Skeletal muscle satellite cell (primary cell): ENCODE measurements around the gene PRDM10.

Source experiments
- H3K27me3 ChIP-seq: 2 replicates; pipeline ENCODE4 v1.7.0; 2013; ENCODE audit warnings: low read length; ENCODE audit not compliant: control insufficient read depth, insufficient read depth
- H3K36me3 ChIP-seq: 2 replicates; pipeline ENCODE4 v1.7.0; 2013; ENCODE audit warnings: mild to moderate bottlenecking, control low read depth, low read length; ENCODE audit not compliant: insufficient read depth
- H3K4me1 ChIP-seq: 2 replicates; pipeline ENCODE4 v1.7.0; 2013; ENCODE audit warnings: low read length; ENCODE audit not compliant: control insufficient read depth, insufficient read depth
- H3K4me2 ChIP-seq: 2 replicates; pipeline ENCODE4 v1.7.0; 2013; ENCODE audit warnings: mild to moderate bottlenecking, low read length
- H3K4me3 ChIP-seq: 2 replicates; pipeline ENCODE4 v1.7.0; 2013; ENCODE audit warnings: low read length
- H3K9ac ChIP-seq: 2 replicates; pipeline ENCODE4 v1.7.0; 2013; ENCODE audit warnings: mild to moderate bottlenecking, low read depth, low read length, moderate library complexity
- H3K9me3 ChIP-seq: replicated peaks from 2 replicates; pipeline ENCODE4 v1.7.0; 2013; ENCODE audit warnings: mild to moderate bottlenecking, control low read depth, low read length

The PRDM10 gene

GRCh38 chr11:129922674-129923073 is 80.0 kb downstream of the PRDM10 start:
- H3K9ac ChIP-seq, result no peak overlapping the region

GRCh38 chr11:129918361-129918760 is 84.3 kb downstream of the PRDM10 start:
- Histone ChIP-seq H3K27me3 (no peaks in the 10 kb centered on the region), H3K36me3 (peaks cover 26% of the 10 kb centered on the region), H3K9me3 (no peaks in the 10 kb centered on the region), H3K9ac (no peak overlapping the region), H3K4me3 (no peak overlapping the region), H3K4me1 (no peaks in the 10 kb centered on the region), H3K4me2 (no peak overlapping the region)

More at GRCh38 chr11:129922674-129923073, 80.0 kb downstream of the PRDM10 start:
- Histone ChIP-seq H3K4me1 (no peaks in the 10 kb centered on the region), H3K4me2 (no peak overlapping the region), H3K9me3 (no peaks in the 10 kb centered on the region), H3K36me3 (peaks cover 13% of the 10 kb centered on the region), H3K4me3 (no peak overlapping the region), H3K27me3 (no peaks in the 10 kb centered on the region)

- no peak overlapping the region for H3K4me3 ChIP-seq
- no peaks in the 10 kb centered on the region for H3K27me3 ChIP-seq
- peaks cover 20% of the 10 kb centered on the region for H3K36me3 ChIP-seq
- H3K9me3 ChIP-seq, result no peaks in the 10 kb centered on the region
- H3K9ac ChIP-seq, result no peak overlapping the region
- no peaks in the 10 kb centered on the region for H3K4me1 ChIP-seq
- H3K4me2 ChIP-seq, result no peak overlapping the region
Observed at GRCh38 chr11:129917231-129917630, 85.4 kb downstream of the PRDM10 start.

GRCh38 chr11:129911298-129911697 is 91.3 kb downstream of the PRDM10 start:
- Histone ChIP-seq H3K9ac (no peak overlapping the region), H3K4me3 (no peak overlapping the region), H3K4me2 (no peak overlapping the region), H3K27me3 (no peaks in the 10 kb centered on the region), H3K9me3 (no peaks in the 10 kb centered on the region), H3K4me1 (peaks cover 6% of the 10 kb centered on the region), H3K36me3 (peaks cover 29% of the 10 kb centered on the region)

- no peak overlapping the region for H3K4me2 ChIP-seq
- H3K4me3 ChIP-seq, result no peak overlapping the region
- no peaks in the 10 kb centered on the region for H3K27me3 ChIP-seq
- peaks cover 32% of the 10 kb centered on the region for H3K36me3 ChIP-seq
- no peaks in the 10 kb centered on the region for H3K9me3 ChIP-seq
- H3K9ac ChIP-seq, result no peak overlapping the region
- H3K4me1 ChIP-seq, result peaks cover 6% of the 10 kb centered on the region
Observed at GRCh38 chr11:129910360-129910759, 92.3 kb downstream of the PRDM10 start.

- Histone ChIP-seq H3K4me1 (no peaks in the 10 kb centered on the region), H3K27me3 (no peaks in the 10 kb centered on the region), H3K4me3 (no peak overlapping the region), H3K36me3 (peaks cover 33% of the 10 kb centered on the region), H3K9me3 (no peaks in the 10 kb centered on the region), H3K9ac (no peak overlapping the region), H3K4me2 (no peak overlapping the region)
Observed at GRCh38 chr11:129905402-129905801, 97.2 kb downstream of the PRDM10 start.

- Histone ChIP-seq H3K4me3 (peak overlapping the region; percentile 98), H3K27me3 (no peaks in the 10 kb centered on the region), H3K4me2 (peak overlapping the region; percentile 94), H3K9ac (peak overlapping the region; percentile 90), H3K4me1 (peaks cover 15% of the 10 kb centered on the region), H3K9me3 (no peaks in the 10 kb centered on the region), H3K36me3 (peaks cover 22% of the 10 kb centered on the region)
Observed at GRCh38 chr11:129896062-129896461, 106.6 kb downstream of the PRDM10 start.

- H3K9ac ChIP-seq, result peak within 1 kb of the TSS; percentile 90
- no peaks in the 10 kb centered on the region for H3K9me3 ChIP-seq
- H3K4me1 ChIP-seq, result peaks cover 15% of the 10 kb centered on the region
- peaks cover 25% of the 10 kb centered on the region for H3K36me3 ChIP-seq
- peak within 1 kb of the TSS; percentile 98 for H3K4me3 ChIP-seq
- H3K4me2 ChIP-seq, result peak within 1 kb of the TSS; percentile 94
- no peaks in the 10 kb centered on the region for H3K27me3 ChIP-seq
Observed at GRCh38 chr11:129895126-129896041, 107.3 kb downstream of the PRDM10 start, which contains the start of gene NFRKB. TSS of gene NFRKB (minus strand) at chr11:129895578. CDS start at chr11:129892849, 2,729 bp downstream.

- Histone ChIP-seq H3K27me3 (no peaks in the 10 kb centered on the region), H3K4me1 (peaks cover 15% of the 10 kb centered on the region), H3K4me2 (peak overlapping the region; percentile 94), H3K9me3 (no peaks in the 10 kb centered on the region), H3K36me3 (peaks cover 33% of the 10 kb centered on the region), H3K9ac (peak overlapping the region; percentile 90), H3K4me3 (peak overlapping the region; percentile 98)
Observed at GRCh38 chr11:129894278-129895125, 108.1 kb downstream of the PRDM10 start.

GRCh38 chr11:129888451-129888850 is 114.2 kb downstream of the PRDM10 start:
- Histone ChIP-seq H3K27me3 (no peaks in the 10 kb centered on the region), H3K4me1 (no peaks in the 10 kb centered on the region), H3K9me3 (no peaks in the 10 kb centered on the region), H3K36me3 (peaks cover 86% of the 10 kb centered on the region), H3K4me2 (no peak overlapping the region), H3K4me3 (no peak overlapping the region), H3K9ac (no peak overlapping the region)

- Histone ChIP-seq H3K9me3 (no peaks in the 10 kb centered on the region), H3K4me1 (no peaks in the 10 kb centered on the region), H3K4me2 (no peak overlapping the region), H3K9ac (no peak overlapping the region), H3K4me3 (no peak overlapping the region), H3K36me3 (peaks cover 89% of the 10 kb centered on the region), H3K27me3 (no peaks in the 10 kb centered on the region)
Observed at GRCh38 chr11:129885381-129885780, 117.3 kb downstream of the PRDM10 start.
